ENCODE measurements around the gene DYNC1I1.

The DYNC1I1 gene

GRCh38 chr7:95974108-95974507 lies 201.8 kb downstream of the DYNC1I1 start:
- no peak overlapping the region for H3K9ac ChIP-seq (ENCODE audit: low read depth, low read length, poor library complexity)
- H3K4me1 ChIP-seq (ENCODE audit: control insufficient read depth in 2 of 2, insufficient read depth in 1 of 2, low read depth in 1 of 2, low read length in 2 of 2) = no peaks in the 10 kb centered on the region
- no peak for DNase-seq (ENCODE audit: low spot score)
- H3K4me2 ChIP-seq (ENCODE audit: insufficient read depth, low read length, poor library complexity, severe bottlenecking) = no peak overlapping the region
- no peak overlapping the region for H2AFZ ChIP-seq (ENCODE audit: low read length)
- H4K91ac ChIP-seq (ENCODE audit: low read depth, low read length, poor library complexity) = no peak overlapping the region
- no peak overlapping the region for H3K27ac ChIP-seq (replicated peaks; ENCODE audit: low read length)
- H3K9me3 ChIP-seq (replicated peaks in 1 of 2; ENCODE audit: control insufficient read depth in 2 of 2, insufficient read depth in 1 of 2, low read depth in 1 of 2, low read length in 2 of 2) = no peaks in the 10 kb centered on the region
- H2BK12ac ChIP-seq (ENCODE audit: low read length) = no peak overlapping the region
- H3K14ac ChIP-seq (ENCODE audit: low read length) = no peak overlapping the region
- H2AK5ac ChIP-seq (ENCODE audit: low read depth, low read length) = no peak overlapping the region
- no peak overlapping the region for H3K4me3 ChIP-seq (ENCODE audit: low read length in 2 of 2)
- H2BK5ac ChIP-seq (ENCODE audit: low read length) = no peak overlapping the region
- no peak overlapping the region for H3K4ac ChIP-seq (ENCODE audit: low read length)
- no CpG with 5 or more reads among the region's 1 CpG for WGBS, 2 donors (ENCODE audit: extremely low coverage in 2 of 2, insufficient read length in 2 of 2, insufficient replicate concordance in 1 of 2)
- H4K8ac ChIP-seq (ENCODE audit: low read depth, low read length) = no peak overlapping the region
- H2BK15ac ChIP-seq (ENCODE audit: low read length) = no peak overlapping the region
- H3K79me1 ChIP-seq (ENCODE audit: low read depth, low read length) = no peaks in the 10 kb centered on the region
- no peak overlapping the region for H3K23ac ChIP-seq (ENCODE audit: low read depth, low read length, poor library complexity)
- no peak overlapping the region for H3K18ac ChIP-seq (ENCODE audit: low read length)
- H2BK120ac ChIP-seq (ENCODE audit: low read depth, low read length) = no peak overlapping the region
- peaks cover 0 to 3% (median 0%) of the 10 kb centered on the region in 3 experiments for H3K27me3 ChIP-seq (ENCODE audit: control insufficient read depth in 3 of 3, insufficient read depth in 3 of 3, low read depth in 1 of 3, low read length in 3 of 3)
- no peaks in the 10 kb centered on the region for H3K36me3 ChIP-seq (replicated peaks in 1 of 2; ENCODE audit: control insufficient read depth in 2 of 2, insufficient read depth in 2 of 2, low read length in 2 of 2)

GRCh38 chr7:95976369-95977060 lies 204.2 kb downstream of the DYNC1I1 start:
- Histone ChIP-seq H3K79me1 (ENCODE audit: low read depth, low read length) (no peaks in the 10 kb centered on the region), H2BK120ac (ENCODE audit: low read depth, low read length) (no peak overlapping the region), H2AK5ac (ENCODE audit: low read depth, low read length) (no peak overlapping the region), H3K27me3 (ENCODE audit: control insufficient read depth in 3 of 3, insufficient read depth in 3 of 3, low read depth in 1 of 3, low read length in 3 of 3) (peaks cover 0 to 3% (median 0%) of the 10 kb centered on the region in 3 experiments), H3K27ac (replicated peaks; ENCODE audit: low read length) (no peak overlapping the region), H3K4me2 (ENCODE audit: insufficient read depth, low read length, poor library complexity, severe bottlenecking) (no peak overlapping the region), H2BK15ac (ENCODE audit: low read length) (no peak overlapping the region), H4K91ac (ENCODE audit: low read depth, low read length, poor library complexity) (no peak overlapping the region), H3K36me3 (replicated peaks in 1 of 2; ENCODE audit: control insufficient read depth in 2 of 2, insufficient read depth in 2 of 2, low read length in 2 of 2) (no peaks in the 10 kb centered on the region), H3K18ac (ENCODE audit: low read length) (no peak overlapping the region), H3K4me3 (ENCODE audit: low read length in 2 of 2) (no peak overlapping the region), H4K8ac (ENCODE audit: low read depth, low read length) (no peak overlapping the region), H3K9me3 (replicated peaks in 1 of 2; ENCODE audit: control insufficient read depth in 2 of 2, insufficient read depth in 1 of 2, low read depth in 1 of 2, low read length in 2 of 2) (no peaks in the 10 kb centered on the region), H2AFZ (ENCODE audit: low read length) (no peak overlapping the region), H3K4ac (ENCODE audit: low read length) (no peak overlapping the region), H3K23ac (ENCODE audit: low read depth, low read length, poor library complexity) (no peak overlapping the region), H2BK12ac (ENCODE audit: low read length) (no peak overlapping the region), H2BK5ac (ENCODE audit: low read length) (no peak overlapping the region), H3K9ac (ENCODE audit: low read depth, low read length, poor library complexity) (no peak overlapping the region), H3K4me1 (ENCODE audit: control insufficient read depth in 2 of 2, insufficient read depth in 1 of 2, low read depth in 1 of 2, low read length in 2 of 2) (no peaks in the 10 kb centered on the region), H3K14ac (ENCODE audit: low read length) (no peak overlapping the region)
- no CpG with 5 or more reads among the region's 4 CpGs for WGBS, 2 donors (ENCODE audit: extremely low coverage in 2 of 2, insufficient read length in 2 of 2, insufficient replicate concordance in 1 of 2)
- no peak for DNase-seq (ENCODE audit: low spot score)

GRCh38 chr7:95977994-95978393 lies 205.6 kb downstream of the DYNC1I1 start:
- H3K36me3 ChIP-seq (replicated peaks in 1 of 2; ENCODE audit: control insufficient read depth in 2 of 2, insufficient read depth in 2 of 2, low read length in 2 of 2) = no peaks in the 10 kb centered on the region

GRCh38 chr7:95980167-95980566 lies 207.8 kb downstream of the DYNC1I1 start:
- Histone ChIP-seq H2BK120ac (ENCODE audit: low read depth, low read length) (no peak overlapping the region), H2BK5ac (ENCODE audit: low read length) (no peak overlapping the region), H3K4ac (ENCODE audit: low read length) (no peak overlapping the region), H3K79me1 (ENCODE audit: low read depth, low read length) (no peaks in the 10 kb centered on the region), H3K9me3 (replicated peaks in 1 of 2; ENCODE audit: control insufficient read depth in 2 of 2, insufficient read depth in 1 of 2, low read depth in 1 of 2, low read length in 2 of 2) (no peaks in the 10 kb centered on the region), H3K27ac (replicated peaks; ENCODE audit: low read length) (no peak overlapping the region), H3K4me1 (ENCODE audit: control insufficient read depth in 2 of 2, insufficient read depth in 1 of 2, low read depth in 1 of 2, low read length in 2 of 2) (no peaks in the 10 kb centered on the region), H3K23ac (ENCODE audit: low read depth, low read length, poor library complexity) (no peak overlapping the region), H4K91ac (ENCODE audit: low read depth, low read length, poor library complexity) (no peak overlapping the region), H3K14ac (ENCODE audit: low read length) (no peak overlapping the region), H4K8ac (ENCODE audit: low read depth, low read length) (no peak overlapping the region), H3K27me3 (ENCODE audit: control insufficient read depth in 3 of 3, insufficient read depth in 3 of 3, low read depth in 1 of 3, low read length in 3 of 3) (no peaks in the 10 kb centered on the region), H2AK5ac (ENCODE audit: low read depth, low read length) (no peak overlapping the region), H2BK15ac (ENCODE audit: low read length) (no peak overlapping the region), H3K18ac (ENCODE audit: low read length) (no peak overlapping the region), H3K4me2 (ENCODE audit: insufficient read depth, low read length, poor library complexity, severe bottlenecking) (no peak overlapping the region), H2BK12ac (ENCODE audit: low read length) (no peak overlapping the region), H3K36me3 (replicated peaks in 1 of 2; ENCODE audit: control insufficient read depth in 2 of 2, insufficient read depth in 2 of 2, low read length in 2 of 2) (no peaks in the 10 kb centered on the region), H3K9ac (ENCODE audit: low read depth, low read length, poor library complexity) (no peak overlapping the region), H3K4me3 (ENCODE audit: low read length in 2 of 2) (no peak overlapping the region), H2AFZ (ENCODE audit: low read length) (no peak overlapping the region)
- no peak for DNase-seq (ENCODE audit: low spot score)
- WGBS, 2 donors (ENCODE audit: extremely low coverage in 2 of 2, insufficient read length in 2 of 2, insufficient replicate concordance in 1 of 2) = no CpG with 5 or more reads among the region's 5 CpGs

More at GRCh38 chr7:95977994-95978393, 205.6 kb downstream of the DYNC1I1 start:
- no peak overlapping the region for H3K14ac ChIP-seq (ENCODE audit: low read length)
- DNase-seq (ENCODE audit: low spot score) = no peak
- H3K9ac ChIP-seq (ENCODE audit: low read depth, low read length, poor library complexity) = no peak overlapping the region
- H3K4me3 ChIP-seq (ENCODE audit: low read length in 2 of 2) = no peak overlapping the region
- no peak overlapping the region for H3K4ac ChIP-seq (ENCODE audit: low read length)
- no peak overlapping the region for H2AK5ac ChIP-seq (ENCODE audit: low read depth, low read length)
- no peaks in the 10 kb centered on the region for H3K9me3 ChIP-seq (replicated peaks in 1 of 2; ENCODE audit: control insufficient read depth in 2 of 2, insufficient read depth in 1 of 2, low read depth in 1 of 2, low read length in 2 of 2)
- no peak overlapping the region for H2AFZ ChIP-seq (ENCODE audit: low read length)
- no peak overlapping the region for H3K18ac ChIP-seq (ENCODE audit: low read length)
- H2BK12ac ChIP-seq (ENCODE audit: low read length) = no peak overlapping the region
- no CpG with 5 or more reads among the region's 1 CpG for WGBS, 2 donors (ENCODE audit: extremely low coverage in 2 of 2, insufficient read length in 2 of 2, insufficient replicate concordance in 1 of 2)
- H3K27ac ChIP-seq (replicated peaks; ENCODE audit: low read length) = no peak overlapping the region
- H4K91ac ChIP-seq (ENCODE audit: low read depth, low read length, poor library complexity) = no peak overlapping the region
- no peak overlapping the region for H2BK15ac ChIP-seq (ENCODE audit: low read length)
- no peak overlapping the region for H3K4me2 ChIP-seq (ENCODE audit: insufficient read depth, low read length, poor library complexity, severe bottlenecking)
- no peak overlapping the region for H2BK5ac ChIP-seq (ENCODE audit: low read length)
- no peaks in the 10 kb centered on the region for H3K4me1 ChIP-seq (ENCODE audit: control insufficient read depth in 2 of 2, insufficient read depth in 1 of 2, low read depth in 1 of 2, low read length in 2 of 2)
- H3K23ac ChIP-seq (ENCODE audit: low read depth, low read length, poor library complexity) = no peak overlapping the region
- no peak overlapping the region for H4K8ac ChIP-seq (ENCODE audit: low read depth, low read length)
- H2BK120ac ChIP-seq (ENCODE audit: low read depth, low read length) = no peak overlapping the region
- H3K79me1 ChIP-seq (ENCODE audit: low read depth, low read length) = no peaks in the 10 kb centered on the region
- H3K27me3 ChIP-seq (ENCODE audit: control insufficient read depth in 3 of 3, insufficient read depth in 3 of 3, low read depth in 1 of 3, low read length in 3 of 3) = peaks cover 0 to 3% (median 0%) of the 10 kb centered on the region in 3 experiments
